Ishikawa (cell line): ENCODE results near the gene MFGE8.

Source experiments
- TF ChIP-seq, protein P1 (sequence below): IDR thresholded peaks from 2 replicates; pipeline ENCODE4 v1.6.1; 2012; ENCODE audit warnings: low read depth, mild to moderate bottlenecking
- TF ChIP-seq, protein P2 (sequence below): IDR thresholded peaks from 2 replicates; pipeline ENCODE4 v1.6.1; 2012

DNA sequence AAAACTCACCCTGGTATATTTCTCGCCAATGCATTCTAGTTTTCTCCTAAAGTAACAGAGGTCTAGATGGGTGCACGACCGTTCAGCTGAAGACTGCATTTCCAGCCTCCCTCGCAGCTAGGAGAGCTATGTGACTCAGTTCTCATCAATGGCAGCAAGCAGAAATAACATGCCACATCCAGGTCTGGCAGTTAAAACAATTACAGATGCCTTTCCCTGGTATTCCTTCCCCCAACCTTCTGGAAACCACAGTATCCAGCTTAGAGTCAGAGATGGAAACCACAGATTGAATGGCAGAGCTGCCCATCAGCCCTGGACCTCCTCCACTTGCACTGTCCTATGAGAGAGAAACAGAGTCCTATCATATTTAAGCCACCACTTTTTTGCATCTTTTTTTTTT lies 22.7 kb downstream of the MFGE8 start:
- TF ChIP-seq, protein P1, sequence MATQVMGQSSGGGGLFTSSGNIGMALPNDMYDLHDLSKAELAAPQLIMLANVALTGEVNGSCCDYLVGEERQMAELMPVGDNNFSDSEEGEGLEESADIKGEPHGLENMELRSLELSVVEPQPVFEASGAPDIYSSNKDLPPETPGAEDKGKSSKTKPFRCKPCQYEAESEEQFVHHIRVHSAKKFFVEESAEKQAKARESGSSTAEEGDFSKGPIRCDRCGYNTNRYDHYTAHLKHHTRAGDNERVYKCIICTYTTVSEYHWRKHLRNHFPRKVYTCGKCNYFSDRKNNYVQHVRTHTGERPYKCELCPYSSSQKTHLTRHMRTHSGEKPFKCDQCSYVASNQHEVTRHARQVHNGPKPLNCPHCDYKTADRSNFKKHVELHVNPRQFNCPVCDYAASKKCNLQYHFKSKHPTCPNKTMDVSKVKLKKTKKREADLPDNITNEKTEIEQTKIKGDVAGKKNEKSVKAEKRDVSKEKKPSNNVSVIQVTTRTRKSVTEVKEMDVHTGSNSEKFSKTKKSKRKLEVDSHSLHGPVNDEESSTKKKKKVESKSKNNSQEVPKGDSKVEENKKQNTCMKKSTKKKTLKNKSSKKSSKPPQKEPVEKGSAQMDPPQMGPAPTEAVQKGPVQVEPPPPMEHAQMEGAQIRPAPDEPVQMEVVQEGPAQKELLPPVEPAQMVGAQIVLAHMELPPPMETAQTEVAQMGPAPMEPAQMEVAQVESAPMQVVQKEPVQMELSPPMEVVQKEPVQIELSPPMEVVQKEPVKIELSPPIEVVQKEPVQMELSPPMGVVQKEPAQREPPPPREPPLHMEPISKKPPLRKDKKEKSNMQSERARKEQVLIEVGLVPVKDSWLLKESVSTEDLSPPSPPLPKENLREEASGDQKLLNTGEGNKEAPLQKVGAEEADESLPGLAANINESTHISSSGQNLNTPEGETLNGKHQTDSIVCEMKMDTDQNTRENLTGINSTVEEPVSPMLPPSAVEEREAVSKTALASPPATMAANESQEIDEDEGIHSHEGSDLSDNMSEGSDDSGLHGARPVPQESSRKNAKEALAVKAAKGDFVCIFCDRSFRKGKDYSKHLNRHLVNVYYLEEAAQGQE: no peak
- TF ChIP-seq, protein P2, sequence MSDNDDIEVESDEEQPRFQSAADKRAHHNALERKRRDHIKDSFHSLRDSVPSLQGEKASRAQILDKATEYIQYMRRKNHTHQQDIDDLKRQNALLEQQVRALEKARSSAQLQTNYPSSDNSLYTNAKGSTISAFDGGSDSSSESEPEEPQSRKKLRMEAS: no peak
